GM18951 (cell line): ENCODE measurements around the gene RNGTT.

Source experiments
- POLR2A ChIP-seq: IDR thresholded peaks from 4 replicates; pipeline ENCODE4 v1.6.1; 2011; ENCODE audit warnings: mild to moderate bottlenecking; ENCODE audit not compliant: insufficient read length, insufficient read depth; ENCODE audit errors: extremely low read depth
- in situ Hi-C: fragments of 300-500 bp; cut with MboI; formaldehyde crosslinking; loops from one replicate; pipeline ENCODE4 v1.12.0; 2022; ENCODE audit warnings: low sequenced_read_pairs, mixed read lengths, inconsistent platforms; ENCODE audit not compliant: unreplicated experiment

Gene RNGTT

DNA sequence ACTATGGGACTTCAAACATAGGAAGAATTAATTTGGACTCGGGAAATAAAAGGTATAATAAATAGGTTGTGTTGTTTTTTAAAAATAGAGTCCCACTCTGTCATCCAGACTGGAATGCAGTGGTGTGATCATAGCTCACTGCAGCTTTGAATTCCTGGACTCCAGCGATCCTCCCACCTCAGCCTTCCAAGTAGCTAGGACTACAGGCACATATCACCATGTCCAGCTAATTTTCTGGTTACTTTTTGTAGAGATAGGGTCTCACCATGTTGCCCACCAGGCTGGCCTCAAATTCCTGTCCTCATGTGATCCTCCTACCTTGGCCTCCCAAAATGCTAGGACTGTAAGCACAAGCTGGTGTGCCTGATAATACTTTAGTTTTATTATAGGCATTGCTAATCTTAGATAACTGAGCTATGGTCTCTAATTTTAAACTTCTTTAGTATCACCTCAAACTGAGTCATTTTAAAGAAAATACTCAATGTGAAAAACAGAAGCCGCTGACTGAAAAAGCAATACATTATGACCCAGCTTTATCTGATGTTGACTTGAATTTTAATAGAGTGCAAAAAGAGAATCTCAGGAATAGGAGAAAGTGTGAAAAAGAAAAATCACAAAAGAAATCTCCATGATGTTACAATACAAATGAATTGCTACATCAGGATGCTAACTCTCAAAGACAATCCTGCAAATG, 251.0 kb downstream of the RNGTT start:
- no peak for TF ChIP-seq POLR2A
- in situ Hi-C loops: no loop called here

DNA sequence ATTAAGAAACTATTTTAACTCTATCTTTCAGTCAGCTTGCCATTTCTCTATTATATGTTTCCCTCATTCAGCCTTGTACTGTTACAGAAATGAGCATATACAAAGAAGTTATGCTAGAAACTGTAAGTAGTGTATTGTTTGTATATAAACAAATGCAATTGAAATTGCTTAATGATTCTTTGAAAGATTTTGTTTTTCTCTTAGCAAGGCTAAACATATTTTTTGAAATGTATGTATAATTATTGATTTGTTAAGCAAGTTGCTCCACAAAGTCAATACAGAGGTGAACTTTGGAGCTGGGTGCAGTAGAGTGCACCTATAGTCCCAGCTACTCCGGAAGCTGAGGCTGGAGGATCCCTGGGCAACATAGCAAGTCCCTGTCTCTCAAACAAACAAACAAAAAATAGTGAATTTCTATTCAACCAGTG, 253.6 kb downstream of the RNGTT start:
- in situ Hi-C loops: no loop called here
- TF ChIP-seq POLR2A: no peak

DNA sequence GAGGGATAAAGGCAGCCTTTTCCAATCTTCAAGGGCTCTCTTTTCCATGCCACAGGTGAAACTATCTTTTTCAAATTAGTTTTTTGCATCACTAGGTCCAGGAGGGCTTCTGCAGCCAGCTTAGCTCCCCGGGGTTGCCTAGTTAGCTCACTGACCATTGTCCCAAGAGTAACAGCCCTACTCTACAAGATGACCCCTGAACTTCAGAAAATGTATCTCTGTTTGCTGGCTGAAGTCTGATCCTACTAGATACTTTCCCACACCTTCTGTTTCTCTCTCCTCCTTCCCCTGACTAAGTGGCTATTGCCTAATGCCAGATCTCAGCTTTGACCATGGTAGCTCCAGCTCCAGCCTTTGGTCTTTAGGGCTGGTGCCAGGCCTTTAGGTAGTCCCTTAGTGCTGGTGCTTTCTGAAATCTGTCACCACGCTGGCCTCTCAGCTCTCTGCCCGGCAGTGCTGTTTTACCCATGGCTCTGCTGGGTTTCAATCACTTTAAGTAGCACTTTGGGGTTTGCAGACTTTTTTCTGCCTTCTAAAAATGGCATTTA, 255.1 kb downstream of the RNGTT start:
- in situ Hi-C loops: no loop called here
- no peak for TF ChIP-seq POLR2A

DNA sequence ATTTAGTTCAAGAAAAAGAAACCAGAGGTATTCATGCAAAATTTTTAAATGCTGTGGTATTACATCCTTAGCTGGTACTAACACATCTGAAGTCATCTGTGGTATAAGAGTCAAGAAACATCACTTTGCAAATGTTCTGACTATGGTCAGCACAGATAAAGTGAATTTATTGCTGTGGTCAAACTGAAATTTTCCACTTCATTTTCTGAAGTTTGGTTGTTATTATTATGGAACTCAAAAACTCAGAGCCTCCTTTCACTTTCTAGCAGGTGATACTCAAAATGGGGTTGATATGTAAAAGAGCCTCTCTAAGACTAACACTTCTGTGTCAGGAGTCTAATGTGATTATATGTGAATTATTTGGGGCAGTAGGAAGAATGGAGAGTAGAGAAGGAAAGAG, 257.8 kb downstream of the RNGTT start:
- in situ Hi-C loops: no loop called here
- TF ChIP-seq POLR2A: no peak

DNA sequence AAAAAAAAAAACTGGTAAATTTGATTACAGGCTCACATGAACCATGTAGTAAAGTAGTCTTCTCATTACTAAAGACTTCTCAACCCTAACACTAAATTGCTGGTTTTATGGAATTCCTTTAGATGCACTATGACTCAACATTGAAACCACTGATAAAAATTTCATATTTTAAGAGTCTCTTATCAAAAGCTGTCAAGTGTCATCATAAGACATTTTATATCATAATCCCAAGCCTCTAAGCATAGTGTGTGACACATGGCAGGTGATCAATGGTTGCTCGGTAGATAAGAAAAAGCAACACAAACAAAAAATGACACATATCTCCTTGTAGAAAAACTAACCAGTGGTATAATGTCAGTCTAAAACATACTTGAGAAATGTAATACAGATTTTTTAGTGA, 258.4 kb downstream of the RNGTT start:
- in situ Hi-C loops: no loop called here
- TF ChIP-seq POLR2A: no peak

DNA sequence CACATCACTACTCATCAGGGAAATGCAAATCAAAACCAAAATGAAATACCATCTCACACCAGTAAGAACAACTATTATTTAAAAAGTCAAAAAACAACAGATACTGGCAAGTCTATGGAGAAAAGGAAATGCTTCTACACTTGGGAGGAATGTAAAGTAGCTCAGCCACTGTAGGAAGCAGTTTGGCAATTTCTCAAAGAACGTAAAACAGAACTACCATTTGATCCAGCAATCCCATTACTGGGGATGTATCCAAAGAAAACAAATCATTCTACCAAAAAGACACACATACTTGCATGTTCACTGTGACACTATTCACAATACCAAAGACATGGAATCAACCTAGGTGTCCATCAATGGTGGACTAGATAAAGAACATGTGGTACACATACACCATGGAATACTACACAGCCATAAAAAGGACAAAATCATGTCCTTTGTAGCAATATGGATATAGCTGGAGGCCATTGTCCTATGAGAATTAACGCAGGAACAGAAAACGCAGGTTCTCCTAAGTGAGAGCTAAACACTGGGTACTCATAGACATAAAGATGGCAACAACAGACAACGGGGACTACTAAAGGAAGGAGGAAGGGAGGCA, 260.4 kb downstream of the RNGTT start:
- in situ Hi-C loops: no loop called here
- no peak for TF ChIP-seq POLR2A

DNA sequence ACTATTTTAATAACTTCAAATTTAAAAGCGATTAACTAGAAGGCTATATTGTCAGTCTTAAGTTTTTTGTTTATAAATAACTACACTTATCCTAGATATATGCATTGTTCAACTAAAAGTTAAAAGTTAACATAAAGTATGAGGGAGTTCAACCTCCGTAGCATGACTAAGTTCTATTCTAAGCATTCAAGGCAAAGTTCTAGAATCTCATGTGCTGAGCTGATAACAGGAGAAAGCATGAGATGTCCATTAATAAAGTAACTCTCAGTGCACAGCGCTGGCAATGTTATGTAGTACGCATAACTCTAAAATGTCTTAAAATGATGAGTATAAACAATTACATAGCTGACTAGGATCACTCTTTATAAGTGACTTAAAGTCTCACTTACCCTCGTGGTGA, 264.8 kb downstream of the RNGTT start:
- in situ Hi-C loops: no loop called here
- TF ChIP-seq POLR2A: no peak

DNA sequence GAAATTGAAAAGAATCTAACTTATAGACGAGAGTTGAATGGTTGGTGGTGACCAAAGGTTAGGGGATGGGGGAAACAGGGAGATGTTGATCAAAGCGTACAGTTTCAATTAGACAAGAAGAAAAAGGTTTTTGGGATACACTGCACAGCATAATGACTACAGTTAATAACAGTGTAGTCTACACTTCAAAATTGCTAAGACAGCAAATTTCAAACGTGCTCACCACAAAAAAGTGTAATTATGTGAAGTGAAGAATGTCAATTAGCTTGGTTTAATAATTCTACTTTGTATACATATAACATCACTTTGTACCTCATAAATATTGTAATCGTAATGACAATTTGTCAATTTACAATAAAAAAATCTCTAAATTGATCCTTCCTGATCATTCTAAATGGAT, 267.5 kb downstream of the RNGTT start:
- in situ Hi-C loops: no loop called here
- no peak for TF ChIP-seq POLR2A

DNA sequence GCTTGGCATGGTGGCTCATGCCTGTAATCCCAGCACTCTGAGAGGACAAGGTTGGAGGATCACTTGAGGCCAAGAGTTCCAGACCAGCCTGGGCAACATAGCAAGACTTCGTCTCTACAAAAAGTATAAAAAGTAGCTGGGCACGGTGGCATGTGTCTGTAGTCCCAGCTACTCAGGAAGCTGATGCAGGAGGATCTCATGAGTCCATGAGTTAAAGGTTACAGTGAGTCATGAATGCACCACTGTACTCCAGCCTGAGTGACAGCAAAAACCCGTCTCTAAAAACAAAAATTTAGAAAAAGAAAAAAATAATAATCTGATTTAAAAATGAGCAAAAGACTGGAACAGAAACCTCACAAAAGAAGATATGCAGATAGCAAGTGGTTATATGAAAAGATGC, 279.7 kb downstream of the RNGTT start:
- in situ Hi-C loops: no loop called here
- no peak for TF ChIP-seq POLR2A

DNA sequence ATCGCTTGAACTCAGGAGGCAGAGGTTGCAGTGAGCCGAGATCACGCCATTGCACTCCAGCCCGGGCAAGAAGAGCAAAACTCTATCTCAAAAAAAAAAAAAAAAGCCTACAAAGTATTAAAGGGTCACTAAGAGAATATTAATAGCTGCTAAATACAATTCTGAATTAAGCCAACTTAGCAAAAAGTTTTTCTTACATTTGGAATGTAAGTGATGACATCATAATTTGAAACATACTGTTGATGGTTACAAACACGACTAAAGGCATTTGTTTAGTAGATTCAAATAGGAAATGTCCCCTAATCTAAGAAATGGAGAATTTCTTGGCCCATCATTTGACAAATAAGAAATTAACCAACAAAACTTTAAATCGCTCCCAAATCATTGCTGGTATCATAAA, 282.8 kb downstream of the RNGTT start:
- in situ Hi-C loops: no loop called here
- no peak for TF ChIP-seq POLR2A

DNA sequence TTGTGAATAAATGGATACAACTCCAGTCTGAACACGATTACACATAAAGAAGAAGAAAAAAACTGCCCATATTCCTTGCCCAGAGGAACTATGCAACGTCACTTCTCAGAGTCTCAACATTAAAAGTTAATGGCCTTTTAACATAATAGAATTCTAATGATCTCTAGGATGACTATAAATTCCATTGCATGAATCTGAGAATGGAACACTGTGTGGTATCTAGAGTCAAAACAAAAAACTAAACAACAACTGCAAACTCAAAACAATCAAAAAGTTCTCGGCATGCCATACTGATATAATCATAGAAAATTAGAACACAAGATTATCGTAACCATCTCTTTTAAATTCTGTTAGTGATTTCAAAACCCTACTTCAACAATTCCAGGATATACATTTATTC, 283.6 kb downstream of the RNGTT start:
- TF ChIP-seq POLR2A: no peak
- in situ Hi-C loops: no loop called here

DNA sequence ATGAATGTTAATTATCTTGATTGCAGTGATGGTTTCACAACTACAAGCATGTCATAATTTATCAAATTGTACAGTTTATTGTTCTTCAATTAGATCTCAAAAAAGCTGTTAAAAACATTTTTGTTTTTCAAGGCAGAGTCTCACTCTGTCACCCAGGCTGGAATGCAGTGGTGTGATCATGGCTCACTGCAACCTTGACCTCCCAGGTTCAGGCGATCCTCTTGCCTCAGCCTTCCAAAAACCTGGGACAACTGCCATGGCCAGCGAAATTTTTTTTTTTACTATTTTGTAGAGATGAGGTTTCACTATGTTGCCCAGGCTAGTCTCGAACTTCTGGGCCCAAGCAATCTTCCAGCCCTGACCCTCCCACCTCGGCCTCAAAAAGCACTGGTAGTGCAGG, 286.1 kb downstream of the RNGTT start:
- in situ Hi-C loops: no loop called here

DNA sequence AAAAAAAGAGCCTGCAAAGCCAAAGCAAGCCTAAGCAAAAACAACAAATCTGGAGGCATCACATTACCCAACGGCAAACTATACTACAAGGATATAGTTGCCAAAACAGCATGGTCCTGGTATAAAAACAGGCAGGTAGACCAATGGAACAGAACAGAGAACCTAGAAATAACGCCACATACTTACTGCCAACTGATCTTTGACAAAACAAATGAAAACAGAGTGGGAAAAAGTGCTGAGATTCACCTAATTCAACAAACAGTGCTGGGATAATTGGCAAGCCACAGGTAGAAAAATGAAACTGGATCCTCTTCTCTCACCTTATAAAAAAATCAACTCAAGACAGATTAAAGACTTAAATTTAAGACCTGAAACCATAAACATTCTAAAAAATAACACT, 291.8 kb downstream of the RNGTT start:
- TF ChIP-seq POLR2A: no peak
- in situ Hi-C loops: no loop called here

More for the DNA sequence above, 286.1 kb downstream of the RNGTT start:
- TF ChIP-seq POLR2A: no peak

DNA sequence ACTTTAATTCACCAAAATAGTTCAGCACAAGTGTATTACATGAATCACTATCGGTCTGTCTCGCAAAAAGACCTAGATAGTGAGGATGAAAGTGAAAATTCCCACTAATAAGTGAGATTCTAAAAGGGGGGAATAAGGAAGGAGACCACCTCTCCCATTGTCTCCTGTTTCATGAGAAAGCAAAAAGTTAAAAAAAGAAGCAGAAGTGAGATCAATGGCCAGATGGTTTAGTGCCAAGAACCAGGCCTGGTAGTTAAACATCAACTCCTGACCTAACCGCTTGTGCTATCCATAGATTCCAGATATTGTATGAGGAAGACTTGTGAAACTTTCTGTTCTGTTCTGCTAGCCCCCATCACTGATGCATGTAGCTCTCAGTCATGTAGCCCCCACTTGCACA, 293.0 kb downstream of the RNGTT start:
- in situ Hi-C loops: no loop called here
- no peak for TF ChIP-seq POLR2A
